Inferior parietal cortex (tissue), 1 donor: ENCODE results near the gene TMEM51.

Source experiments
- DNase-seq: peaks from one replicate; pipeline ENCODE4 v3.0.0-alpha.2; 2016; ENCODE audit errors: extremely low spot score

The TMEM51 gene

GRCh38 chr1:15246960-15247614, 93.5 kb downstream of the TMEM51 start, which contains the start of gene FHAD1:
FHAD1 (plus strand) TSS chr1:15247223; CDS start chr1:15251785, 4,562 bp downstream.
- no peak for DNase-seq

DNA sequence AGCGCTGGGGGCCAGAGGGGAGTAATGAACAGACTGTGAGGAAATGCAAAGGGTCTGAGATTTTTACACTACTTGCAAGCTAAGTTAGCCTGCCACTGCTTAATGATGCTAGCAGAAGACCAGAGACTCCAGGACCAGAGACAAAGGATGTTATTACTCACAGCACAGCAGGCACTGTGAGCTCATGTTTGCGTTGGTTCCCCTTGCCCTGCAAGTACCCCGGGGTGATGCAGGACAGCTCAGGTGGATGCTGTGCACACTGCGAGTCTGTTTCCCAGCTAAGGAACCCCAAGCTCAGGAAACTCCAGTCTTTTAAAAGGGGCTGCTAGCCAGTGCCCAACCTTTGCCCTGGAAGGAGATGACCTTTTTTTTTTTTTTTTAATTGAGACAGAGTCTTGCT, 94.7 kb downstream of the TMEM51 start:
- DNase-seq, result no peak

GRCh38 chr1:15249081-15249480, 95.5 kb downstream of the TMEM51 start:
- DNase-seq, result no peak

DNA sequence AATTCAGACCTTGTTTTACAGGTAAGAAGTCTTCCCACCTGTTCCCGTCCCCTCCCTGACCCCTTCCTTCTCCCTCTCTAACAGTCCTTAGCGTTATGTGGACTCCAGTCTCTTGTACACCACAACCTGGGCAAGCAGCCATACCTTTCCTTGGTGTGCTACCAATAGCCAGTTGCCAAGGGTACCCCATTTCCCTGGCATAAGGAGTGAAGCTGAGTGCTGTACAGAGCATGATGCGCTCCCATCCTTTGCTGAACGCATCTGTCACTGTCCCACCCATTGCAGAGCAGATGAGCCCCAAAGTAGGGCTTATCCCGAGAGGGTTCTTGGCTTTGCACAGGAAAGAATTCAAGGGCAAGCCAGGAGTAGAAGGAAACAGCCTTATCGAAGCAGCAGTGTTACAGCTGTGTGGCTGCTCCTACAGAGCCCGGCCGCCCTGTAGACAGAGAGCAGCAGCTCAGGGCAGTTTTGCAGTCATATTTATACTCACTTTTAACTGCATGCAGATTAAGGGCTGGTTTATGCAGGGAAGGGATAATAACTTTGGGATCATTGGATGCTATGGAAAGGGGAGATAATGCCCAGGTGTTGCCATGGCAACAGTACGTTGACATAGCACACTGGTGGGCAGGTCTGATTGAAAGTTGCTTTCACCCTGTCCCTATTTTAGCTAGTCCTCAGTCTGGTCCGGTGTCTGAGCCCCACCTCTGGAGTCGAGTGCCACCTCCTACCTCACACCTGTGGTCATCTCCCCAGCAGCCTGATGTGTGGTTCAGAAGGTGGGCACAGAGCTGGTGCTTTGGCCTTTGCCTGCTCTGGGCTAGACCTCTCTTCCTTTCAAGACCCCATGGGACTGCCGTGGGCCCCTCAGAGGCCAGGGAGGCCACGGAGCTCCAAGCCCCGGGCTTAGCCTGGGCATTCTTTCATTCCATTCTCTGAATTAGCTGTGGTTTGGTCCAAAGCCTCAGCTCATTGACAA, 98.6 kb downstream of the TMEM51 start:
- no peak for DNase-seq

GRCh38 chr1:15254559-15254958, 101.0 kb downstream of the TMEM51 start:
- no peak for DNase-seq

- no peak for DNase-seq
Observed at GRCh38 chr1:15255582-15256149, 102.1 kb downstream of the TMEM51 start.

DNA sequence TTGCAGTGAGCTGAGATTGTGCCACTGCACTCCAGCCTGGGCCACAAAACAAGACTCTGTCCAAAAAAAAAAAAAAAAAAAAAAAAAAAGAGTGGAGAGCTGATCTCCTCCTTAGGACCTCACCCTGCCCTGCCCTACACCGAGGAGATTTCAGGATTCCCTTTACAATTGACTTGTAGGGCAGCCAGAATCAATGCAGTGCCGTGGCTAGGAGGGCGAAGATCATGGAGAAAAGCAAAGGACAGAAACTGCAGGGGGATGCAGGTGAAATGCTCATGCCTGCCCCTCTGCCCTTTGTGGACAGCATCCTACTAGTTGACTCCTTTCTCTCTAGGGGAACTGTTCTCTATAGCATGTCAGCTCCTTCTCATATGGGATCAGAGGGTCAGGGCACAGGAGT, 103.0 kb downstream of the TMEM51 start:
- no peak for DNase-seq

DNA sequence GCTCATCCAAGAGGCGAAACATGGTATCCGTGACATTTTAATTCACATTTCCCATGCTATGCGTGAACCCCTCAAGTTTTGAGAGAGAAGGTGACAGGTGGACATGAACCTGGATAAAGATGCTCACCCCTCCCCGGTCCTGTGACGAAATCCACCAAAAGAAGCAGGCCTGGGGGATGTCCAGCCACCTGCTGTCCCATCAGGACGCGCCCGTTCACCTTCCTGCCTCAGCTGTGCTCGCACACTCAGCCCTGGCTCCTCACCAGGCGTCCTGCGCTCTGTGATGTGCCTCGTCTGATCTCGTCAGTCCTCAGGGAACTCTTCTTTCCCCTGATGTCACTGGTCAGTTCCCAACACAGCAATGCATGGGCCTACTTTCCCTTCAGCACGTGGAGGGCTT, 103.8 kb downstream of the TMEM51 start:
- no peak for DNase-seq

DNA sequence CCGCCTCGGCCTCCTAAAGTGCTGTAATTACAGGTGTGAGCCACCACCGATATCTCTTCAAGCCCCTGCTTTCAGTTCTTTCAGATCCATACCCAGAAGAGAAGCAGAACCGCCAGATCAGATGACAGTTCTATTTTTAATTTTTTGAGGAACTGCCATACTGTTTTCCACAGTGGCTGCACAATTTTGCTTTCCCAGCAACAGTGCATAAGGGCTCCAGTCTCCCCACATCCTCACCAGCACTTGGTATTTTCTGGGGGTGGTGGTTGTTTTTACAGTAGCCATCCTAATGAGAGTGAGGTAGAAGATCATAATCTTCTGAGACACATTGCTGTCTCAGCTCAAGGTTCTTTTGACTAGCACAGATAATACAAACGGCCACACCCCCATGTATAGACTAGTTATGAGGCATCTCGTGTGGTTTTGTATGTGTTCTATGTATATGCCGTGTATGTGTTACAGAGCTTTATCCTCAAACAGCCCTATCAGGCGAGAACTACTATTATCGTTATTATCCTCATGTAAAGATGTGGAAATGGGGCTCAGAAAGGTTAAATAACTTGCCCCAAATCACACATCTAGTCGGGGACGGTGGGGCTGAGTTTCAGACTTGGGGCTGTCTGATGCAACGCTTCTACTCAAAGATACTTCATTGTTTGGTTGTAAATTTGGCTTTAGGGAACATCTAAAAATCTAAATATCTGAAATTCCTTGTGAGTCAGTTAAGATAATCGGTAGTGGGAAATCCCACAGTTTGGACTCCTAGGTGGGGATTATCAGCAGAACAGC, 105.5 kb downstream of the TMEM51 start:
- DNase-seq, result no peak

DNA sequence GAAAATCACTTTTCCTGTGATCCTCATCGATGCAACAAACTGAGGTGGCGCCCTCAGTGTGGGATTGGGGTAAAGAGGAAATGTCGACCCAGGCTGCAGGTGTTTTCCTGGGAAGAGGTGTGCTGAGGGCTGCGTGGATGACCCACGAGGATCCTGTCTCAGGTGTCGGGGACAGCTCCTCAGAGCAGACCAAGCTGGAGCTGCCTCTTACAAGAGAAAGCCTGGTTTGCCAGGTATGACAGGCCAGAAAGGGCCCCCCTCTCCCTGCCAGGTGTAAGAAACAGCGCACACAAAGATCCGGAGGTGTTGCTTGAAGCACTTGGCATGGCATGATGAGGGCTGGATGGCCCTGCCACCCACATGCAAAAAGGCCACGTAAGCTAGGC, 106.1 kb downstream of the TMEM51 start:
- no peak for DNase-seq

DNA sequence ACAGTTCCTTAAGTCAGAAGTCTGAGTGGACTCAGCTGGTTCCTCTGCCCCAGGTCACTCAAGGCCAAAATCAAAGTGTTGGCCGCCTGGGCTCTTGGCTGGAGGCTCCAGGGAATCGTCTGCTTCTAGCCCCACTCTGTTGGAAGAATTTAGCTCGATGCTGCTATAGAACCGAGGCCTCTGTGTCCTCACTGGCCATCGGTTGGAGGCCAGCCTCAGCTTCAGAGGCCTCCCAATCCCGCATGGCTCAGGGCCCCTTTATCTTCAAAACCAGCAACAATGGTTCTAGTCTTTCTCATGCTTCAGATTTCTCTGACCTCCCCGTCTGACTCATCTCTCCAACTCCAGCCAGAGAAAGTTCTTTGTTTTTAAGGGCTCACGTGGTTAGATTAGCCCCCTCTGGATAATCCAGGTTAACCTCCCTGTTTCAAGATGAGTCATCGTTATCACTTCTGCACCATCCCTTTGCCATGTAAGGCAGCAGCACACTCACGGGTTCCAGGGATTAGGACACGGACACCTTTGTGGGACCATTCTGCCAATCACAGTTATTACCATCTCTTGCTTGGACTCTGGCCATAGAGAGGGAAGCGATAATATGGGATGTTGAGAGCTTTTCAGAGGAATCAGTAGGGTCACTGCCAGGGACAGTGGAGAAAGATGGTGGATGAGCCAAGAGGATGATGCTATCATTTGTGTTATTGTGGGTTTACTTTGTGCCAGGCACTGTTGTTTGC, 107.0 kb downstream of the TMEM51 start:
- DNase-seq, result no peak

GRCh38 chr1:15261155-15262002, 107.8 kb downstream of the TMEM51 start:
- no peak for DNase-seq

DNA sequence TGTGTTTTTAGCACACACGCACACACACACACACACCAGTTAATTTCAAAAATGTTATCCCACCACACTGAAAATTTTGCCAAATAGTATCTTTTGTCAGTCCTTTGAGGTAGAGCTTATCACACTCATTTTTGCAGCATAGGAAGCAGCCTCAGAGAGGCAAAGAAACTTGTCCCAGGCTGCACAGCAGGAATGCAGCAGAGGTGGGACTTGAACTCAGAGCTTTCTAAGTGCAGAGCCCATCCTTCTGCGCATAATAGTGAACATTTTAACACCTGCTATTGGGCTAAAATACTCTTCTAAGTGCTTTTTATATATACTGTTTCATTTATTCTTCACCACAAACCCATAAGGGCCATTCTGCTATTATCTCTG, 108.4 kb downstream of the TMEM51 start:
- no peak for DNase-seq

DNA sequence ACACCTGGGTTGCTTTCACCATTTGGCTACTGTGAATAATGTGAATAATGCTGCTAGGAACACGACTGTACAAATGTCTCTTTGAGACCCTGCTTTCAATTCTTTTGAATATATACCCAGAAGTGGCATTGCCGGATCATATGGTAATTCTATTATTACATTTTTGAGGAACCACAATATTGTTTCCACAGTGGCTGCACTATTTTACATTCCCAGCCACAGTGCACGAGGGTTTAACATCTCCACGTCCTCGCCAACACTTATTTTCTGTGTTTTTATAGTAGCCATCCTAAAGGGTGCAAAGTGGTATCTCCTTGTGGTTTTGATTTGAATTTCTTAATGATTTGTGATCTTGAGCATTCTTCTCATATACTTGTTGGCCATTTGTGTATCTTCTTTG, 109.2 kb downstream of the TMEM51 start:
- no peak for DNase-seq

DNA sequence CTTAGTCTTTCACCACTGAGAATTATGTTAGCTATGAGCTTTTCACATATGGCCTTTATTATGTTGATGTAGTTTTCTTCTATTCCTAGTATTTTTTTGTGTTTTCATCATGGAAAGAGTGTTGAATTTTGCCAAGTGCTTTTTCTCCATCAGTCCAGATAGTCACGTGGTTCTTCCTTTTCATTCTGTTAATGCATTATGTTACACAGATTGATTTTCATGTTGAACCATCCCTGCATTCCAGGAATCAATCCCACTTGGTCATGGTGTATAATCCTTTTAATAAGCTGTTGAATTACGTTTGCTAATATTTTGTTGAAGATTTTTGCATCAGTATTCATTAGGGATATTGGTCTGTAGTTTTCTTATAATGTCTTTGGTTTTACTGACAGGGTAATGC, 111.2 kb downstream of the TMEM51 start:
- DNase-seq, result no peak
